Brain microvascular endothelial cell (primary cell): ENCODE data around the gene KDM2B.

Experiments
- DNase-seq: peaks from one replicate; pipeline ENCODE4 v3.0.0-alpha.2; 2020
- H3K27ac ChIP-seq: fragments of 250-450 bp; sonication (Bioruptor Pico); 2 replicates; pipeline ENCODE4 v1.5.1; 2020; ENCODE audit warnings: mild to moderate bottlenecking, moderate library complexity
- H3K27me3 ChIP-seq: fragments of 250-450 bp; sonication (Bioruptor Pico); replicated peaks from 2 replicates; pipeline ENCODE4 v1.5.1; 2020; ENCODE audit warnings: mild to moderate bottlenecking
- H3K36me3 ChIP-seq: fragments of 250-450 bp; sonication (Bioruptor Pico); replicated peaks from 2 replicates; pipeline ENCODE4 v1.5.1; 2020; ENCODE audit warnings: mild to moderate bottlenecking
- H3K4me3 ChIP-seq: 2 replicates; pipeline ENCODE4 v1.5.1; 2011; ENCODE audit warnings: low read depth, mild to moderate bottlenecking, control low read depth, low read length, moderate library complexity
- in situ Hi-C: cut with HindIII; loops from 2 replicates; pipeline ENCODE4 v1.10.0; 2017; ENCODE audit warnings: low sequenced_read_pairs, low pct_ligation_motif_present
- TF ChIP-seq, protein P1 (sequence below): IDR thresholded peaks from 2 replicates; pipeline ENCODE4 v1.5.1; 2011; ENCODE audit warnings: low read depth, mild to moderate bottlenecking, moderate library complexity, low read length, control low read depth, inconsistent platforms; ENCODE audit errors: missing control alignments

The KDM2B gene

DNA sequence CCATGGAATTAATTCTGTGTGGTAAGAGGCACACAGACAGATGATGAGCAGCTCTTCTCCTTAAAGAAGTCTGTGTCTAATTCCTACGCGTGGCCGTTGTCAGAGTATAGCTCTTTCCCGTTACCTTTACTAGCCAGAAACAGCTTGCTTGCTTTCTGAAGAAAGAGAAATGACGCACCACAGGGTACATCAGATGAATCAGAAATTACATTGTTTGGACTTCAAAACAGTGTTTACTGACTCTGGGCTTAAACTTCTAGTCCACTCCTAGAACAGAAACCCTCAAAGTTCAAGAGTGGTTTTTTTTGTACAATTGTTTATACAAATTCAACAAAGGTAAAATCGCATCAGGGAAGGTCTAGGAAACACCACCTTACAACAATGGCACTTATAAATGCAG, 151.9 kb downstream of the KDM2B start:
- Histone ChIP-seq H3K27ac (no peak overlapping the region), H3K4me3 (no peak overlapping the region), H3K27me3 (no peaks in the 10 kb centered on the region), H3K36me3 (peaks cover 65% of the 10 kb centered on the region)
- no peak for DNase-seq
- TF ChIP-seq, protein P1, sequence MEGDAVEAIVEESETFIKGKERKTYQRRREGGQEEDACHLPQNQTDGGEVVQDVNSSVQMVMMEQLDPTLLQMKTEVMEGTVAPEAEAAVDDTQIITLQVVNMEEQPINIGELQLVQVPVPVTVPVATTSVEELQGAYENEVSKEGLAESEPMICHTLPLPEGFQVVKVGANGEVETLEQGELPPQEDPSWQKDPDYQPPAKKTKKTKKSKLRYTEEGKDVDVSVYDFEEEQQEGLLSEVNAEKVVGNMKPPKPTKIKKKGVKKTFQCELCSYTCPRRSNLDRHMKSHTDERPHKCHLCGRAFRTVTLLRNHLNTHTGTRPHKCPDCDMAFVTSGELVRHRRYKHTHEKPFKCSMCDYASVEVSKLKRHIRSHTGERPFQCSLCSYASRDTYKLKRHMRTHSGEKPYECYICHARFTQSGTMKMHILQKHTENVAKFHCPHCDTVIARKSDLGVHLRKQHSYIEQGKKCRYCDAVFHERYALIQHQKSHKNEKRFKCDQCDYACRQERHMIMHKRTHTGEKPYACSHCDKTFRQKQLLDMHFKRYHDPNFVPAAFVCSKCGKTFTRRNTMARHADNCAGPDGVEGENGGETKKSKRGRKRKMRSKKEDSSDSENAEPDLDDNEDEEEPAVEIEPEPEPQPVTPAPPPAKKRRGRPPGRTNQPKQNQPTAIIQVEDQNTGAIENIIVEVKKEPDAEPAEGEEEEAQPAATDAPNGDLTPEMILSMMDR: no peak
- in situ Hi-C loops: no loop called here

DNA sequence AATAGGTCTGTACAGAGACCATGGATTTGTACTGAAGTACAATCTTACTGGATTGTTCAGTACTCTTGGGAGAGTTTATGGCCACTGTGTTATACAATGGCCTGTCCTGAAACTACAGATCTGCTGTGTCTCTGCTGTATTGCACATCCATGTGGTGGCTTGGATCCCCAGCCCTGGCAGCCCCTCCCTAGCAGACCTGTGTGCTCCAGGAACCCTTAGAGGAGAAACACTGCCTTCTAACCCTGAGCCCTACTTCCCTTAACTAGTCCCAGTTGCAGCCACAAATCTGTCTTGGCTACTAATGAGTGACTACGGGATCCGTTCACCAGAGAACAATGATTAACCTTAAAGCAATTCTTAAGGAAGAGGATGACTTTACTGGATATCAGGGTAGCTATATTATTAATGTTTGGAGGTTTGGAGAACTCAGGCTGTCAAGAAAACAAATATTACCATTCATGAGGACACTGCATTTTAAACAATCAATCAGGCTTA, 153.2 kb downstream of the KDM2B start:
- Histone ChIP-seq H3K27me3 (no peaks in the 10 kb centered on the region), H3K27ac (no peak overlapping the region), H3K4me3 (no peak overlapping the region), H3K36me3 (peaks cover 73% of the 10 kb centered on the region)
- in situ Hi-C loops: no loop called here
- TF ChIP-seq, protein P1: no peak
- no peak for DNase-seq

DNA sequence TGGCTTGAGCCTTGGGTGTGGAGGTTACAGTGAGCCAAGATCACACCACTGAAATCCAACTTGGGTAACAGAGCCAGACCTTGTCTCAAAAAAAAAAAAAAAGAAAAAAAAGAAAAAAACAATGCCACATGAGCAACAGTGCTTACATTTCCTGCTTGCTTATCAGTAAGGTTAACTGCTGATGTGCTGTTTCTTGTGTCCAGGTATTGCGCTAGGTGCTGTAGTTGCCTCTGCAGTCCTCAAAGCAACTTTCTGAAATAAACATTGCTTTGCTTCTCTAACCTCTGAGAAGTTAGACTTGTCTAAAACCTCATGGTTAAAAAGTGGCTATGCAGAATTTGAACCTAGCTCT, 156.2 kb downstream of the KDM2B start:
- TF ChIP-seq, protein P1: no peak
- no peak for DNase-seq
- Histone ChIP-seq H3K27me3 (no peaks in the 10 kb centered on the region), H3K36me3 (peaks cover 75% of the 10 kb centered on the region), H3K27ac (no peak overlapping the region), H3K4me3 (no peak overlapping the region)
- in situ Hi-C loops: no loop called here

DNA sequence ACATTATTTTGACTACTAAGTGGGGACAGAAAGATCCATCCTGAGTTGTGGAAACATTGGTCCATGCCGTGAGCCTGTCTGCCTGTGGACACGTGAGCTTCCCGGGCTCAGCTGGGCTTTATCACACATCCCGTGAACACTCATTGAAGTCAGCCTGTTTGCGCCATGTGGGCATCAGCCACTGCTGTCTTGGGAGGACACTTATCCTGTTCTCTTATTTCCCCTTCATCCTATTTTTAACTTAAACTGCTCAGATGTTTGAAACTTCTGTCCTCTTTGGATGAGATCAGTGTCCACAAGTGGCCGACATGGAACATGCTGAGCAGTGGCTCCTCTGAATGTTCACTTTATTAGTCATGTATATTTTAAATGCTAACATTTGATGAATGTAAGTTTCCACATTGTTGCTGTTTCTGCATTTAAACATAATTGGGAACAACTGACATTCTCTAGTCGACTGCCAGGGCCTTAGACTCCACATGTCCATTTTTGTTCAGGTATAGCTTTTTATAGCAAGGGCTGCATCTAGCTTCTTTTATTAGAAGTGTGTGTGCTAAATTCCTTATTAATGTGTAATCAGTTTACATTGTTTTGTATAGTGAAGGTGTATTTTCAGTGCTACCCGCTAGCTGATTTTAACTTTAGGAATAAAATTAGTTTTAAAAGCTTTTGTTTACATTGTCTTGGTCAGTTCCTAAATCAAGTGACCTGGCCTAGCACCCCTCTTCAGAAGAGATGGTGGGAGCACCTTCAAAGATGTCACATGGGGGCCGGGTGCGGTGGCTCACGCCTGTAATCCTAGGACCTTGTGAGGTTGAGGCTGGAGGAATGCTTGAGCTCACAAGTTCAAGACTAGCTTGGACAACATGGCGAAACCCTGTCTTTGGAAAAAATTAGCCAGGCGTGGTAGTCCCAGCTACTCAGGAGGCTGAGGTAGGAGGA, 156.9 kb downstream of the KDM2B start:
- peaks cover 71% of the 10 kb centered on the region for H3K36me3 ChIP-seq
- no peak for DNase-seq
- no peaks in the 10 kb centered on the region for H3K27me3 ChIP-seq
- no peak overlapping the region for H3K4me3 ChIP-seq
- in situ Hi-C loops: no loop called here
- TF ChIP-seq, protein P1: no peak
- no peak overlapping the region for H3K27ac ChIP-seq

DNA sequence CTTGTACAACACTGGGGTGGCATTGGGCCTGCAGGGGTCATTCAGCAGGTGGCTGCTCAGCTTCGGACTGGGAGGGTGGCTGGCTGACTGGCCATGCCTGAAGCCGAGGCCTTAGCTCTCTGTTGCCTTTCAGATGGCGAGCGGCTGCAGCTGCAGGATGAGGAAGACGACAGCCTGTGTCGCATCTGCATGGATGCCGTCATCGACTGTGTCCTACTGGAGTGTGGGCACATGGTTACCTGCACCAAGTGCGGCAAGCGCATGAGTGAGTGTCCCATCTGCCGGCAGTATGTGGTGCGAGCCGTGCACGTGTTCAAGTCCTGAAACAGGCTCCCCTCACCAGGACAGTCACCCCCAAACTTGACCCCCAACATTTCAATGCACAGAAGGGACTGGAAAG, 157.6 kb downstream of the KDM2B start:
- no peaks in the 10 kb centered on the region for H3K27me3 ChIP-seq
- no peak overlapping the region for H3K4me3 ChIP-seq
- TF ChIP-seq, protein P1: no peak
- H3K27ac ChIP-seq: no peak overlapping the region
- in situ Hi-C loops: no loop called here
- no peak for DNase-seq
- peaks cover 71% of the 10 kb centered on the region for H3K36me3 ChIP-seq
